ELR (cell line): ENCODE results near the gene CAPN15.
A peak's percentile ranks its signal among the peaks of the same experiment; 100 is the strongest.

Source experiments
- DNase-seq: peaks from one replicate; pipeline ENCODE4 v3.0.0-alpha.2; 2015; ENCODE audit warnings: low read depth

CAPN15 gene

DNA sequence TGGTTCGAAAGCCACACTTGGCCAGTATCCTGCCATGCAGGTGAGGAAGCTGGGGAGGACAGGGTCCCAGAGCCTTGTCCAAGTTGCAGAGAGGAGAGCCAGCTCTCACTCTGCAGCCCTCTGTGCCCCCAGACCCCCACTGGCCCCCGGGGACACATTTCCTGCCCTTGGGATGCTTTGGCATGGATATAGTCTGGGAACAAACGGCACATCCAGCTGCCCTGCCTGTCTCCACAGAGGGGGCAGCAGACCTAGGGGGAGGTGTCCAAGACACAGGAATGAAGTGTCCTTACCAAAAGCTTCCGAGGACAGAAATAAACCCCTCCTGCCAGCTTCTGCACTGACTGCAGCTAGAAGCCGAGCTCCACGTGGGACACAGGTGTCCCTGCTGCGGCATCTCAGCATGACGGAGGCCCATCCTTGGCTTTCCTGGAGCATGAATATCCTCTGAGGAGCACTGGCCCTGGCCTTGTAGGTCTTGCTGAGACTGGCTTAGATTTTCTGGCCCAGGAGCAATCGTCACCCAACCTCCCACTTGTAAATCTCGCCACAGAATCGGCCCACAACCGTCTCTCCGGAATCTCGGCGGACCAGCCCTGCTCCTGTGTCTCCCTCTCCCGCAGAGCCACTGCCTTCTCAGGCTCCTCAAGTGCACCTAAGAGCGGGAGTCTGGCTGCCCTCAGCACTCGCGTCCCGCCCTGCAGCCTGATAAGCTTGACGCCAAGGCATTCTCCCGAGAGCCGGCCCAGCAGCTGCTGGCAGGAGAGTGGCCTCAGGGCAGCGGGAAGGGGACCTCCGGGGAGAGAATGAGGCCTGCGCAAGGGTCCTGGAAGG, 1.1 kb upstream of the CAPN15 start:
- peak; percentile 62 for DNase-seq

DNA sequence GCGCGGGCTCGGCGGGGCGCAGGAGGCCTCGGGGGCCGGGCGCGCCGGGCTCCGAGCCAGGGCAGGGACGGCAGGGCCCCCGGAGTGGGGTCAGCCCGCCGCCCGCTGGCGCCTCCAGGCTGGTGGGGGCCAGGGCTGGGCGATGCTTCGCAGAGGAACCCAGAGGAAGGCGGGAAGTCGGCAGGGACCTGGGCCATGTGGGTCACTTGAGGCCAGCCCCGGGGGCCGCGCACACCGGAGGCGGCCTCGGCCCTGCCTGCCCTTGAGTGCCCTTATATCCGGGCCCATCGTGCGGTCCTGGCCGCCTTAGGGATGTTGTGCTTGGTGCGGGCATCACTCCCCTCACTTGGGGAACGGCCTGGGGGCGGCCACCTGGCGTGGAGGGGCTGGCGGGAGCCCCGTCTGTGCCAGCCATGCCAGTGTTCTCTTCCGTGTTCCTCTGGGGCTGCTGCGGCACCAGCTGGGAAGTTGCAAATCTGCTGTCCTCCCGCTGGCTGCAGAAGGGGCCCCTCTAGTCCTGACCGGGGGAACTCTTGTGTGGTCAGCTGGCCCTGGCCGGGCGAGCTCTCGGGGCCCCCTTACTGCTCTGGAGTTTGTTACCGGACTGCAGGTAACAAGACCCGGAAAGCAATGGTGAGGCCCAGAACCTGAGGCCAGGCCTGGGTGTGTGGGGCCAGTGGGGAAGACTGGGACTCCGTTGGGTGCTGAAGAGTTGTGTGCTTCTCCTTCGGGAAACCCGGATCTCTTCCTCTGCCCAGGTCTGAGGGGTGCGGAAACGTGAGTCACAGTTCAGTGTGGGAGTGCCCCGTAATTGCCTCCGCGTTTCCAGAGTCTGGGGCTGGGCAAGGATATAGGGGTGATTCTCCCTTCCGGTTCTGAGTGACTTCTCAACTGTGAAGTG, 849 bp downstream of the CAPN15 start:
- peak; percentile 90 for DNase-seq

DNA sequence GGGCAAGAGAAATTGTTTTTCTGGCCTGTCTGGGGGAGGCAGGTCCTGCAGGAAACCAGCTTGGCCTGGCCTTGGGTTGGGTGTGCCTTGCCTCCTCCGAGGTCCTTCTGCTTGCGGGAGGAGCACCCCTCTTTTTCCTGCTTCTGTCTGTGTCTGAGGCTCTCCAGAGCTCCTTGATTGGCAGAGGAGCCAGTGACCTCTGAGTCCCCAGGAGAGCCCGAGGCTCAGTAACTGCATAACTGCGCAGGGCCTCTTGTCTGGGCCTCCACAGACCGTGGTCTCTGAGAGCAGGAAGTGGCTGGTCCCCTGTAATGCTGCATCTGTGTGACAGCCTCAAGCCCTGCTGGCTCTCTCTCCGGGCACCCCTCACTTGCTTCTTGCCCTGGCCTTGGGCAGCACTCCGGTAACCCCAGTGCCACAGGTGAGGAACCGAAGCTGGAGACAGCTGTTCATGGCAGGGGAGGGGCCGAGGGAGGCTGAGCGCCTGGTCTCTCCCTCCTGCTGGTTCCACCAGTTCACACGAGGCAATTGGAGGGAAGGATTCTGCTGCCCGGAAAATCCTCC, 1.6 kb downstream of the CAPN15 start:
- DNase-seq, result no peak

DNA sequence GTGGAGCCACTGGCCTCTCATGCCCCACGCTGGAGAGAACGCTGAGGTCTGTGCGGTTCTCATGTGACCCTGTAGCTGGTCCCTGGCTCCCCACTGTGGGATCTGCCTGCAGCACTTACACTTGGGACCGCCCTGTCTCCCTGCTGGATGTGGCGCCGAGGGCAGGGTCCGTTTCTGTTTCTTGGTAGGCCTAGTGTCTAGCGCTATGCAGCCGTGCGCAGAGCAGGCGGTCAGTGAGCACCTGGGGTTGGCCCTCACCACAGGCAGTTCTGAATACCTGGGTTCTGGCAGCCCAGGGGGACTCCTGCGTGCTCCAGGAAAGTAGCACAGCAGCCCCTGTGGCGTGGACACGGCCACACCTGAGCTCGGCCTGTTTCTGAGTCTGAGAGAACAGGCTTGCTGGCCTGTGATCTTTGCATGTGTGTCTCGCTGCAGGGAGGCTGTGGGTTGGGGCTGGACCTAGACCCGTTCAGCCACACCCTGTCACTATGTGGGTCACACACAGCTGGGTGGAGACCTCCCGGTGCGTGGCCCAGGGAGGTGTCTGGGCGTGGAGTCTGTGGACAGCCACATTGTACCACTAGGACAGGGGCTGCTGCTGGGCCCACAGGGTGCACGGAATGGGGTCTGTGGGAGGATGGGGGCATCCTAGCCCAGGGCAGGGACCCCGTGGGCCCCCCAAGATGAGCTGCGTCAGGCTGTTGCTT, 2.8 kb downstream of the CAPN15 start:
- DNase-seq, result no peak

DNA sequence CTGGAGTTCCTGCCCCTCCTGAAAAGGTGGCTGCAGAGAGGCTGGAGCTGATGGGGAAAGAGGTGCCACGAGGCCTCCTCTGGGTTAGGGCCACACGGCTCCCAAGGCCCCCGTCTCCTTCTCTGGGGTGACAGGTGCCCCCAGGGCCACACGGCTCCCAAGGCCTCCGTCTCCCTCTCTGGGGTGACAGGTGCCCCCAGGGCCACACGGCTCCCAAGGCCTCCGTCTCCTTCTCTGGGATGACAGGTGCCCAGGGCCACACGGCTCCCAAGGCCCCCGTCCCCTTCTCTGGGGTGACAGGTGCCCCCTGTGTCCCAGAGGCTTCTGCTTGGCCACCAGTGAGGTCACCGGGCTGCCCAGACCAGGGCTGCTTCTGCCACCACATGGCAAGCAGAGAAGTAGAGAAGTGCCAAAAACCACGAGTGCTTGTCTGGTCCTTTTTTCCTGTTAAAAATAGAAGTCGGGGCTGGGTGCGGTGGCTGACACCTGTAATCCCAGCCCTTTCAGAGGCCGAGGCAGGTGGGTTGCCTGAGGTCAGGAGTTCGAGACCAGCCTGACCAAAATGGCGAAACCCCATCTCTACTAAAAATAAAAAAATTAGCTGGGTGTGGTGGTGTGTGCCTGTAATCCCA, 4.1 kb downstream of the CAPN15 start:
- no peak for DNase-seq

DNA sequence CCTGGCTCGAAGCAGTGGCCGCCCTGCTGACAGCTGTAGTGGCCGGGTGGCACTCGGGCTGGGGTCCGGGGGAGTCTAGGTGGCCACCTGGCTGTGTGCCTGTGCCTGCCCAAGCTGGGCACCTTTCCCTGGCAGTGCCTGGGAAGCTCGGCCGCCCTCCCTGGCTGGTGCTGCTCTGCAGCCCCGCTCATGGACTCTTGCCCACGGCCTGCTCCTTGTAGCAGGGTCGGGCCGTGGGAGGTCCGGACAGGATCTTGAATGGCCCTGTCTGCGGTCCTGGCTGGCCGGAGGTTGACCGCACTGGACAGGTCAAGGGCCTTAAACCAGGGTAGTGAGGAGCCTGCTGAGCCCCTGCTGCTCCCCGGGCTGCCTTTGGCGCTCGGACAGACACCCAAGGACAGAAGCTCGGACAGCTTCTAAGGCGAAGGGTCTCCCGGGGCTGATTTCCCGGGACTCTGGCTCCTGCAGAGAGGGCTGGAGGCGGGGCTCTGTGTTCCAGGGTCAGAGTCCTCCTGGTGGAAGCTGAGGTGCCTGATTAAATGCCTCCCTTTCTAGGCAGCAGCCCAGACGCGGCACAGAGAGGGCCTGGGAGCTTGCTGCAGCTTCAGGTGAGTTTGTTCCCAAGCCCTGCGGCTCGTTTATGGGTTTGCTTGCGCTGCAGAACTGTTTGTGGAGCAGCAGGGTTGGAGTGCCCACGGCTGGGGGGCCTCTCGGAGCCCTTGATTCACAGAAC, 6.0 kb downstream of the CAPN15 start:
- peak; percentile 22 for DNase-seq

DNA sequence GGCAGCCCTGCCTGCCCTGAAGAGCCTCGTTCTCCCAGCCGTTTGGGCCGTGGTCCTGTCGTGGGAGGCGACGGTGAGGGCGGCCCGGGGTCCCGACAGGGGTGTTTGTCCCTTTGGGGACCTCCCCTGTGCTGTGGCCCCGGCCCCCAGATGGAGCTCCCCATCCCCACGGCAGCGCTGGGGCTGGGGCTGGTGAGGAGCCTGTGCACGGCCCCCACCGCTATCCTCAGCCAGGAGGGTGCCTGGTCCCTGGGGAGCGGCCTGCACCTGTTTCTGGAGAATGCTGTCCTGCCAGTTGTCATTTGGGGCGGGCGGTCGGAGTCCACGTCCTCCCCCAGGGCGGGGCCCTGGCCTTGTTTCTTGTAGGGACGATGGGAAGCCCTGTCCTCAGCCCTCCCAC, 6.6 kb downstream of the CAPN15 start:
- no peak for DNase-seq

DNA sequence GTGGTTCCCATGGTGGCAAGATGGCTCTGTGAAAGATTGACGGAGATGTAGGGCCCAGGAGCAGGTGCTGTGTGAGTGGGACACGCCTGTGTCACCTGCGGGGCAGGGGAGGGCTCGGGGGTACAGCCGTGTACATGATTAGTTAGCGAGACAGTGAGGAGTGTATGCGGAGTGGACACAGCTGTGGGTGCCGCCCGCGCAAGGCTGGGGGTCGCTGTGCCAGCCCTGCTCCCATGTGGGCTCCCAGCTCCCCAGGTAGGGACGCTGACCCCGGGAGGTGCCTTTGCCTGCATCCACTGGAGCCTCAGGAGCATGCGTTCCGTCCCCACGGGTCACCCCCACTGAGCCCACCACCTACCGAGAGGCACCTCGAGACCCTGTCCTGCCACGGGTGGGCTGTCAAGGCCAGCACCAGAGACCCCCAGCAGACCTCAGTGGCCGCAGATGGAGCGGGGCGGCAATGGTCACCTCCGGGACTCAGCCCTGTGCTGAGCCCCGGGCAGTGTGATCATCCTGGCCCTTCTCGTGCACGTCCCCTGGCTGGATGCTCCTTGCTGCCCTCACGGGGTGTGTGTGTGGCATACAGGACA, 7.4 kb downstream of the CAPN15 start:
- no peak for DNase-seq

DNA sequence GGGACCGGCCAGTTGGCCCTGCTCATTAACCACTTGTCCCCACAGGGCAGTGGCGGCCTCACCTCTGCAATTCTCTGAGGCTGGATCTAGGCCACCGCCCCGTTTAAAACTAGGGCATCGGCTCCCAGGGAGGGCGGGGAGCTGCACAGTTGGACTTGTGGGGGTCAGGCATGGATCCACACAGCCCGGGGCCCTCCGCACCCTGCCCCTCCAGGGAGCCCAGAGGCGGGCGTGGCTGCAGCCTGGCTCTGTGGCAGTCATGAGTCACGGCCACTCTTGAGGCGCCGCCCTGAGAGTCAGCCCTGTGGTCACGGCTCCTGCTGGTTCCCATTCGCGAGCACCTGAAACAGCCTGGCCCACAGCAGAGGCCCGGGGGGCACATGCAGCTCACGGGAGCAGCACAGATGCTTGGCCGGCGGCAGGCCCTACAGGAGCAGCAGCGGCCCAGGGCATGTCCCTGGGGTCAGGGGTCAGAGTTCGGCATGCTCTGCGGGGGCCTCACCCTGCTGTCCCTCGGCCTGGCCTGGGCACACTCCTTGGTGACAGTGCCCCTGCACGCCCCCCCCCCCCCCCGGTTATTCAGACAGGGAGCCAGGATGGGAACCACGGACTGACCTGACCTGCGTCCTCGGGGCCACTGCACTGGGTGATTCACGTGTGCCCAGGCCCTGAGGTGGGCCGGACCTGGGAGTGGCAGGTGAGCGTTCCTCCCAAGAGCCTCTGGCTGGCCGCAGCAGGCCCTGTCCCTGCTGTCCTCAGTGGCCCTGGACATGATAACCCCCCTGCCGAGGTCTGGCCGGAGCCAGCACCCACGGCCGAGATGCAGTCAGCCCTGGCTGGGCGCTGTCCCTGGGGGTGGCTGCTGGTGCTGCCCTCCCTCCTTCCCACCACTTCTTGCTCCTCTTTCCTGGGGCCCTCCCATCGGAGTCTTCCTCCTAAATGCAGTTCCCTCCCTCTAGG, 8.2 kb downstream of the CAPN15 start:
- DNase-seq, result peak; percentile 93

DNA sequence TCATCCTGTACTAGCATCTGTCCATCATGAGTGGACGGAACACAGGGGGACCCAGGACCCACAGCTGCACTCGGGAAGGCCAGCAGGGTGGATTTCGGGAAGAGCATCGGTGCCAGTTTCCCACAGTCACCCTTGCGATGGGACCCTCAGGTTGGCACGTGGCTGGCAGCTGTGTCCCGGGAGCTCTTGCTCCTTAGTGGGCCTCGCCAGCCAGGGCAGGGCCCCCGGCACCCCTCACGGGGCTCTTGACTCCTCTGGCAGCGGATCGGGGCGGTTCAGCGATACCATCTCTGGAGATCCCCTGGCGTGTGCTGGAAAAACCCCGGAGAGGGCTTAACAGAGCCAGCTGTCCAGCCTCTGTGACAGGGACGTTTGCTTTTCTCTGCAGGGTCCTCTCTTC, 9.2 kb downstream of the CAPN15 start:
- DNase-seq, result no peak

DNA sequence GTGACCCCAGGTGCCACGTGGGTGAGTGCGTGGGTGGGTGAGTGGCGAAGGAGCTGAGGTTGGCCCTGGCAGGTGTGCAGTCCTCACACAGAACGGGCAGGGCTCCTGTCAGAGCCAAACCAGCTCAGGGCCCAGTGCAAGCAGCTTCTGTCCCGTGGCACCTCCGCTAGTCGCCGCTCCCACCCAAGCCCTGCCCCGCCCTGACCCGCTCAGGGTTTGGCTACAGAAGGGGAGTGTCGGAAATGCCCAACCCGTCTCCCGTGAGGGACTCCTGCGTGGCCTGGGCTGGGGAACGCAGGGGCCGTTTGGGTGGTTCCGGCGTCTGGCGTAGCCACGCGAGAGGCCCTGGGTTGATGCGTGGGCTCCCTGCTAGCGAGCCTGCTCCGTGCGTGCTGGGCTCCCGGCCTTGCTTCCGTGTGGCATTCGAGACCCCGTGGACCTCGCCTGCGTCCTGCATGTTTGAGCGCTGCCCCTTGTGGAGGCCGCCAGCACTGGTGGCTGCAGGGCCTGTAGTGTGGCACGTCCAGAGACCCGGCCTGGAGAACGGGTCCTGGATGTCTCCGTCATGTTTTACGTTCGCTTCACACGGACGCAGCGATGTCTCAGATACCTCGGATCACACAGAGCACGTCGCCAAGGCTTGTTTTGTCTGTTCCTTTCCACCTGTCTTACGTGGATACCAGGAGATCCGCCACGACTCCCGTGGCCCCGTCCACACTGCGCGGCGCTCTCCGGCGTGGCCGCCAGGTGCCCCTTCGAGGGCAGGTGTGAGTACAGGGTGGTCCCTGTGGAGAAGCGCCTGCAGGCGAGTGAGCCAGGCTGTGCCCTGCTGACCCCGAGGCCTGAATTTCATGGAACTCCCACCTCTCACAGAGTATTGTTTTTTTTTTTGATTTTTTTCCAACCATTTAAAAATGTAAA, 10.2 kb downstream of the CAPN15 start:
- DNase-seq, result no peak

DNA sequence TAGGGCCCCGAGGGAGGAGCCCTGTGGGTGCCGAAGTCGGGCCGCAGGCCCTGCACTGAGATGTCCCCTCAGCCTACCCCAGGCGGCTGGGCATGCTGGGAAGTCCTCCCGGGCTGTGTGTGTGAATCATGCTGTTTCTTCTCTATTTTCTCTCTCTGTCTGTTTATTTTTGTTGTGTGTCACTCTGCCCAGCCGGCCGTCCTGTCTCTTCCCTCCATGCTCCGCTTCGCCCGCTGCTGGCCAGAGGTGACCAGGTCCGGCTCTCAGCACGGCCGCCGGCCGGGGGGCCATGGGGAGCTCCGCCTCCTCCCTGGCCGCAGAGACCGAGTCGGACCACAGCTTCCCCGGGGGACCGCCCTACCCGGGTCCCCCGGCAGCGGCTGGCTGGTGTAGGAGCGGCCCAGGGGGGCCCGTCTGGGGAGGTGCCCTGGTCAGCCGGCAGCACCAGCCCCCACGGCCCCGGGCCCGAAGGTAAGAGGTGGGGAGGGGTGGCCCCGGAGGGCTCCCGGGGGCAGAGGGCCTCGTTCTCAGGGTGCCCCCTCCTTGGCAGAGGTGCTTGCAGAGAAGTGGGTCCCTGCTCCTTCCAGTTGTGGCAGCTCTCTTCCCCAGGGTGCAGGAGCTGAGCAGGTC, 12.5 kb downstream of the CAPN15 start:
- peak; percentile 86 for DNase-seq

DNA sequence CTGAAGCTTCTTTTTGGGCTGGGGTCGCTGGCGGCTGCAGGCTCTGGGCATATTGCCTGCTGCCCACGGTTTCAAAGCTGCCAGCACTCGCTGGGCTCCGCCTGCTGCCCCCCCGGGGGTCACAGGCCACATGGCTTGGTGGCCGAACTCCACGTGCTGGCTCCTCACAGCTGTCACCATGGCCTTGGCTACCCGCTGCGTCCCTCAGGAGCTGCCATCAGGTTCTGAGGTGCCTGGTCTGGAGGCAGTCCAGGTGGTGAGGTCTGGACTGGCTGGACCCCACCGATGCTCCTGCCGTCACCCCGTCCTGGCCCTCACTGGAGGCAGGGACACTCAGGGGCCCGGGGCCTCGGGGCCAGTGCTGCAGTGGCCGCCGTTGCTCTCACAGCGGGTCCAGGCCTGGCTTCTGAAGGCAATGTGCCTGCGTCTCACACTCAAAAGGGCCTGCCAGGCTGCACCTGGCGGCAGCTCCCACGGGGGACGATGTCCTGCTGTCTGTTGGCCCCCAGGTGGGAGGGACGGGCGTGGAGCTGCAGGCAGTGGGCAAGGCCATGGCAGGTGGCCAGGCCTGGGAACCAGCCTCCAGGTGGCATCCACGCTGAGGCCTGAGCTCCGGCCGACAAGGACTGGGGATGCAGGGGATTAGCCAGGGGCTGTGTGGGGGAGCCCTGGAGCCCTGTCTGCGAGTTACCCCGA, 13.3 kb downstream of the CAPN15 start:
- DNase-seq, result no peak

DNA sequence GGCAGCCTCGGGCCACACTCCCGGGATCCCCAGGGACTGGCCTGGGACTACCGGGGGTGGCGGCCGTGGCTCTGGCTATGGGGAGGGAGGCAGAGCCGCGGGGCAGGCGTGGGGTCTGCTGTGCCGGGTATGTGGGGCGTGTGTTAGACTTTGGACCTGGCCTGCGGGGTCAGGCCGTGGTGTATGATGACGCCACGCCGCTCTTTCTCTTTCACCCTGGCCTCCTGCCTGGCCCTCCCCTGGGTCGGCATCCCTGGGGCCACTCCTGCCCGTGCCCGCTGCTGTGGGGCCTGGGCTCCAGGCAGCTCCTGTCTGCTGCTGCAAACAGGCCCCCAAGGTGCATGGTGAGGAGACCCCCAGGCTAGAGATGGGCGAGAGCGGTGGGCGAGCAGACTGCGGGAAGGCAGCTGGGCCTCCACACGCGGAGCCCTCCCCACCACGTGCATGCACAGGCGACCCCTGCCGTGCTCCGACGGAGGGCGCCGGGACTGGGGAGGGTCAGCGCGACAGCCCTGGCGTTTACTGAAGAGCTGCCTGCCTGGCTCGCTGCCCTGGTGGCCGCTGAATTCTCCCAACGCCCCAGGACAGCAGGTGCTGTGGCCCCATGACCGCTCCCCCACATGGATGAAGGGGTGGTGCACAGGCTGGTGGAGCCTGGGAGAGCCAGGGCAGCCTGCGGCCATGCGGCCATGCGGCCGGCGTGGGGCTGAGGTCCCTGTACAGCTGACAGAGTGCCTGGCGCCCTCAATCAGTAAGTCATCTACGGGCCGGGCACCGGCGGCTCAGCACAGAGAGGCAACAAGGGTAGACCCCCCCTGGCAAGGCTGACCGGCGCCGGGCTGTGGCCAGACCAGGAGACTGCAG, 16.0 kb downstream of the CAPN15 start:
- no peak for DNase-seq

DNA sequence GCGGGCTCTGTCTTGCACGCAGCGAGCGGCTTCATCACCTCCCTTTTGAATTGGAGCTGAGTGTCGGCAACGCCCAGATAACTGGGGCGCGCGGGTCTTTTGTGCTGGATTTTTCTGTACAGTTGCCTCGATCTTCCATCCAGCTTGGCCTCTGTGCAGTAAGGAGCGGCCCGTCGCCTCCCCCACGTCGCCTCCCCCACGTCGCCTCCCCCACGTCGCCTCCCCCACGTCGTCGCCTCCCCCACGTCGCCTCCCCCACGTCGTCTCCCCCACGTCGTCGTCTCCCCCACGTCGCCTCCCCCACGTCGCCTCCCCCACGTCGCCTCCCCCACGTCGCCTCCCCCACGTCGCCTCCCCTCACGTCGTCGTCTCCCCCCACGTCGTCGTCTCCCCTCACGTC, 17.0 kb downstream of the CAPN15 start:
- no peak for DNase-seq
